ENCODE data around the gene CHSY1.

GRCh38 chr15:101152914-101153313 lies 98.9 kb downstream of the CHSY1 start:
- TF ChIP-seq TAF1 (IDR thresholded peaks at IDR 0.05; ENCODE audit: low read depth) (no peak), RAD21 (conservative IDR thresholded peaks at IDR 0.05) (no peak), EP300 (conservative IDR thresholded peaks at IDR 0.05; ENCODE audit: poor library complexity, severe bottlenecking) (no peak), SMC3 (conservative IDR thresholded peaks at IDR 0.05; ENCODE audit: poor library complexity) (no peak), EZH2 (IDR thresholded peaks at IDR 0.05; ENCODE audit: borderline replicate concordance, insufficient read depth, low read length, poor library complexity, severe bottlenecking) (no peak)
- TF ChIP-seq, protein P1, sequence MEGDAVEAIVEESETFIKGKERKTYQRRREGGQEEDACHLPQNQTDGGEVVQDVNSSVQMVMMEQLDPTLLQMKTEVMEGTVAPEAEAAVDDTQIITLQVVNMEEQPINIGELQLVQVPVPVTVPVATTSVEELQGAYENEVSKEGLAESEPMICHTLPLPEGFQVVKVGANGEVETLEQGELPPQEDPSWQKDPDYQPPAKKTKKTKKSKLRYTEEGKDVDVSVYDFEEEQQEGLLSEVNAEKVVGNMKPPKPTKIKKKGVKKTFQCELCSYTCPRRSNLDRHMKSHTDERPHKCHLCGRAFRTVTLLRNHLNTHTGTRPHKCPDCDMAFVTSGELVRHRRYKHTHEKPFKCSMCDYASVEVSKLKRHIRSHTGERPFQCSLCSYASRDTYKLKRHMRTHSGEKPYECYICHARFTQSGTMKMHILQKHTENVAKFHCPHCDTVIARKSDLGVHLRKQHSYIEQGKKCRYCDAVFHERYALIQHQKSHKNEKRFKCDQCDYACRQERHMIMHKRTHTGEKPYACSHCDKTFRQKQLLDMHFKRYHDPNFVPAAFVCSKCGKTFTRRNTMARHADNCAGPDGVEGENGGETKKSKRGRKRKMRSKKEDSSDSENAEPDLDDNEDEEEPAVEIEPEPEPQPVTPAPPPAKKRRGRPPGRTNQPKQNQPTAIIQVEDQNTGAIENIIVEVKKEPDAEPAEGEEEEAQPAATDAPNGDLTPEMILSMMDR (IDR thresholded peaks at IDR 0.05; ENCODE audit: poor library complexity, severe bottlenecking) = no peak
- TF ChIP-seq, protein P2, sequence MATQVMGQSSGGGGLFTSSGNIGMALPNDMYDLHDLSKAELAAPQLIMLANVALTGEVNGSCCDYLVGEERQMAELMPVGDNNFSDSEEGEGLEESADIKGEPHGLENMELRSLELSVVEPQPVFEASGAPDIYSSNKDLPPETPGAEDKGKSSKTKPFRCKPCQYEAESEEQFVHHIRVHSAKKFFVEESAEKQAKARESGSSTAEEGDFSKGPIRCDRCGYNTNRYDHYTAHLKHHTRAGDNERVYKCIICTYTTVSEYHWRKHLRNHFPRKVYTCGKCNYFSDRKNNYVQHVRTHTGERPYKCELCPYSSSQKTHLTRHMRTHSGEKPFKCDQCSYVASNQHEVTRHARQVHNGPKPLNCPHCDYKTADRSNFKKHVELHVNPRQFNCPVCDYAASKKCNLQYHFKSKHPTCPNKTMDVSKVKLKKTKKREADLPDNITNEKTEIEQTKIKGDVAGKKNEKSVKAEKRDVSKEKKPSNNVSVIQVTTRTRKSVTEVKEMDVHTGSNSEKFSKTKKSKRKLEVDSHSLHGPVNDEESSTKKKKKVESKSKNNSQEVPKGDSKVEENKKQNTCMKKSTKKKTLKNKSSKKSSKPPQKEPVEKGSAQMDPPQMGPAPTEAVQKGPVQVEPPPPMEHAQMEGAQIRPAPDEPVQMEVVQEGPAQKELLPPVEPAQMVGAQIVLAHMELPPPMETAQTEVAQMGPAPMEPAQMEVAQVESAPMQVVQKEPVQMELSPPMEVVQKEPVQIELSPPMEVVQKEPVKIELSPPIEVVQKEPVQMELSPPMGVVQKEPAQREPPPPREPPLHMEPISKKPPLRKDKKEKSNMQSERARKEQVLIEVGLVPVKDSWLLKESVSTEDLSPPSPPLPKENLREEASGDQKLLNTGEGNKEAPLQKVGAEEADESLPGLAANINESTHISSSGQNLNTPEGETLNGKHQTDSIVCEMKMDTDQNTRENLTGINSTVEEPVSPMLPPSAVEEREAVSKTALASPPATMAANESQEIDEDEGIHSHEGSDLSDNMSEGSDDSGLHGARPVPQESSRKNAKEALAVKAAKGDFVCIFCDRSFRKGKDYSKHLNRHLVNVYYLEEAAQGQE (IDR thresholded peaks at IDR 0.05; ENCODE audit: borderline replicate concordance) = no peak

All from neural cell (in vitro differentiated cells).